Calu3 (cell line): ENCODE data around the gene BRD4. TPM values are rescaled to one million over a fixed set of nuclear protein-coding genes. Genes with fewer than 3 reads are reported as not detected.

ENCODE experiments used
- BruUV-seq: library from RNA; stranded (reverse); fragments of 400-500 nt; replicated peaks from 2 replicates; lab custom pipeline; 2021; lab: Mats Ljungman, UMichigan
- CTCF ChIA-PET: fragments of 300-600 bp; sonication (Branson Sonifier 250); formaldehyde crosslinking; loops from one replicate; lab custom pipeline; 2022; ENCODE audit warnings: antibody characterized with exemption; lab: Charles Lee
- DNase-seq: peaks from one replicate; pipeline ENCODE4 v3.0.0; 2022
- H3K27ac Mint-ChIP-seq: one replicate; pipeline ENCODE4 v1.8.0; 2022; ENCODE audit warnings: mixed read lengths; ENCODE audit not compliant: unreplicated experiment
- H3K27me3 Mint-ChIP-seq: one replicate; pipeline ENCODE4 v1.8.0; 2022; ENCODE audit warnings: mixed read lengths; ENCODE audit not compliant: unreplicated experiment
- H3K36me3 Mint-ChIP-seq: one replicate; pipeline ENCODE4 v1.8.0; 2022; ENCODE audit warnings: mild to moderate bottlenecking, moderate library complexity, mixed read lengths; ENCODE audit not compliant: insufficient read depth, unreplicated experiment
- H3K4me1 Mint-ChIP-seq: one replicate; pipeline ENCODE4 v1.8.0; 2022; ENCODE audit warnings: mild to moderate bottlenecking, low read depth, mixed read lengths; ENCODE audit not compliant: unreplicated experiment
- H3K4me3 Mint-ChIP-seq: one replicate; pipeline ENCODE4 v1.8.0; 2022; ENCODE audit warnings: mild to moderate bottlenecking, low read depth, moderate library complexity, mixed read lengths; ENCODE audit not compliant: unreplicated experiment
- H3K9me3 Mint-ChIP-seq: one replicate; pipeline ENCODE4 v1.8.0; 2022; ENCODE audit warnings: low read depth, mixed read lengths; ENCODE audit not compliant: unreplicated experiment
- CTCF ChIP-seq: fragments of 200-600 bp; IDR thresholded peaks from one replicate; pipeline ENCODE4 v1.8.0; 2022; ENCODE audit warnings: antibody characterized with exemption; ENCODE audit not compliant: unreplicated experiment
- intact Hi-C: fragments of 100-400 bp; cut with micrococcal nuclease; formaldehyde crosslinking; loops from one replicate; pipeline ENCODE4 v1.10.0; 2022; ENCODE audit not compliant: unreplicated experiment
- total RNA-seq: library from RNA; stranded (reverse); gene quantifications from 2 replicates; pipeline ENCODE4 v1.2.3, GENCODE V29; 2022

The BRD4 gene
- total RNA-seq, 1 experiment from 2014 or later: 93.9 TPM

DNA sequence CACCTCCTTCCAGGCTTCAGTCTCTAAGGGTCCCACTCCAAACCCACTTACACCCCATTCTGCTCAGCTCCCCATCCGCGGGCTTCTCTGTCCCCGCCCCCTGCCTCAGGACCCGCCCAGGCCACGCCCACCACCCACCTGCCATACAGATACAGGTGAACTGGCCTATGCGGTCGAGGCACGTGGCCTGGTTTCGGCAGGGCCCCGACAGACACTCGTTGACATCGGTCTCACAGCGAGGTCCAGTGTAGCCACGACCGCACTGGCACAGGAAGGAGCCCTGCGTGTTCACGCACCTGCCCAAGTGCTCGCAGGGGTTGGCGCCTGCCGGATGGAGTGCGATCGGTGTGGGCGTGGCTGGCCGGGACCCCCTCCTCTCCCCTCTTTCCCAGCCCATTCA, 143.5 kb downstream of the BRD4 start:
- TF ChIP-seq CTCF: no peak
- Mint-ChIP-seq H3K27ac (no peak overlapping the region), H3K9me3 (no peaks in the 10 kb centered on the region), H3K27me3 (no peaks in the 10 kb centered on the region), H3K36me3 (peaks cover 14% of the 10 kb centered on the region), H3K4me3 (no peak overlapping the region), H3K4me1 (no peaks in the 10 kb centered on the region)
- intact Hi-C loops: no loop called here
- DNase-seq: no peak
- BruUV-seq: no TSS peak
- CTCF ChIA-PET: no interaction called here

GRCh38 chr19:15187026-15188007, 145.0 kb downstream of the BRD4 start:
- H3K36me3 Mint-ChIP-seq: peaks cover 14% of the 10 kb centered on the region
- no peaks in the 10 kb centered on the region for H3K4me1 Mint-ChIP-seq
- H3K4me3 Mint-ChIP-seq: no peak overlapping the region
- BruUV-seq: no TSS peak
- no peak for TF ChIP-seq CTCF
- no peak for DNase-seq
- CTCF ChIA-PET: no interaction called here
- intact Hi-C loops: no loop called here
- no peaks in the 10 kb centered on the region for H3K9me3 Mint-ChIP-seq
- no peaks in the 10 kb centered on the region for H3K27me3 Mint-ChIP-seq
- H3K27ac Mint-ChIP-seq: no peak overlapping the region

Other genes starting within 250 kb of the BRD4 start
- gene SYDE1, start 225.1 kb downstream of the BRD4 start, total RNA-seq: 2.1 and 2.6 TPM in 2 replicates
- 32.6 and 44.7 TPM in 2 replicates for gene NOTCH3, start 131.5 kb downstream of the BRD4 start, total RNA-seq
- 0.86 and 1.0 TPM in 2 replicates for gene EPHX3, start 100.1 kb downstream of the BRD4 start, total RNA-seq
- 35.8 and 38.0 TPM in 2 replicates for gene AKAP8, start 47.2 kb upstream of the BRD4 start, total RNA-seq
- gene AKAP8L, start 86.4 kb upstream of the BRD4 start, total RNA-seq: 94.0 and 96.8 TPM in 2 replicates
- gene WIZ, start 117.4 kb upstream of the BRD4 start, total RNA-seq: 31.9 and 34.0 TPM in 2 replicates
- not detected in 2 replicates for gene RASAL3, start 132.0 kb upstream of the BRD4 start, total RNA-seq
- gene PGLYRP2, start 147.0 kb upstream of the BRD4 start, total RNA-seq: not detected in 2 replicates
- gene CYP4F22, start 176.0 kb upstream of the BRD4 start, total RNA-seq: not detected in 2 replicates